ENCODE measurements around the gene DGKQ.
"Not testable (repeated sequence)": the region's sequence is repeated elsewhere in the genome, so short reads cannot be mapped to it uniquely, and the experiment has no call there.

DNA sequence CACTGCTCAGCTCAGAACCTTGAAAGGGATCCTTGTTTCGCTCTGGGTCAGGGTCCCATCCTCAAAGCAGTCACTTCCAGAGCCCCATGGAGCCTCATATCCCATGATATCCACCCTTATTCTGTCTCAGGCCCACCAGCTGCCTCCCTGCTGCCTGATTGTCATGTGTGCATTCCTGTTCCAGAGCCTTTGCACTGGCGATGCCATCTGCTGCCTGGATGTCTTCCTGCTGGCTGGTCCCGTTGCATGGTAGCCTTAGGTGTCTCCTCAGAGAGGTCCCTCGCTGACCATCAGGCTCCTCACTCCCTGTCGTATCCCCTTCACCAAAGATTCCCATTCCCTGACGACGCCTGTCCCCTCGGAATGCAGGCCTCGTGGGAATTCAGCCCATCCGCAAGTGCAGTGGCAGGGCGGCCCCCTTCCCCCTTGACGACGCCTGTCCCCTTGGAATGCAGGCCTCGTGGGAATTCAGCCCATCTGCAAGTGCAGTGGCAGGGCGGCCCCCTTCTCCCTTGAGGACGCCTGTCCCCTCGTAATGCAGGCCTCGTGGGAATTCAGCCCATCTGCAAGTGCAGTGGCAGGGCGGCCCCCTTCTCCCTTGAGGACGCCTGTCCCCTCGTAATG lies 26.0 kb upstream of the DGKQ start:
- TF ChIP-seq, protein P1, sequence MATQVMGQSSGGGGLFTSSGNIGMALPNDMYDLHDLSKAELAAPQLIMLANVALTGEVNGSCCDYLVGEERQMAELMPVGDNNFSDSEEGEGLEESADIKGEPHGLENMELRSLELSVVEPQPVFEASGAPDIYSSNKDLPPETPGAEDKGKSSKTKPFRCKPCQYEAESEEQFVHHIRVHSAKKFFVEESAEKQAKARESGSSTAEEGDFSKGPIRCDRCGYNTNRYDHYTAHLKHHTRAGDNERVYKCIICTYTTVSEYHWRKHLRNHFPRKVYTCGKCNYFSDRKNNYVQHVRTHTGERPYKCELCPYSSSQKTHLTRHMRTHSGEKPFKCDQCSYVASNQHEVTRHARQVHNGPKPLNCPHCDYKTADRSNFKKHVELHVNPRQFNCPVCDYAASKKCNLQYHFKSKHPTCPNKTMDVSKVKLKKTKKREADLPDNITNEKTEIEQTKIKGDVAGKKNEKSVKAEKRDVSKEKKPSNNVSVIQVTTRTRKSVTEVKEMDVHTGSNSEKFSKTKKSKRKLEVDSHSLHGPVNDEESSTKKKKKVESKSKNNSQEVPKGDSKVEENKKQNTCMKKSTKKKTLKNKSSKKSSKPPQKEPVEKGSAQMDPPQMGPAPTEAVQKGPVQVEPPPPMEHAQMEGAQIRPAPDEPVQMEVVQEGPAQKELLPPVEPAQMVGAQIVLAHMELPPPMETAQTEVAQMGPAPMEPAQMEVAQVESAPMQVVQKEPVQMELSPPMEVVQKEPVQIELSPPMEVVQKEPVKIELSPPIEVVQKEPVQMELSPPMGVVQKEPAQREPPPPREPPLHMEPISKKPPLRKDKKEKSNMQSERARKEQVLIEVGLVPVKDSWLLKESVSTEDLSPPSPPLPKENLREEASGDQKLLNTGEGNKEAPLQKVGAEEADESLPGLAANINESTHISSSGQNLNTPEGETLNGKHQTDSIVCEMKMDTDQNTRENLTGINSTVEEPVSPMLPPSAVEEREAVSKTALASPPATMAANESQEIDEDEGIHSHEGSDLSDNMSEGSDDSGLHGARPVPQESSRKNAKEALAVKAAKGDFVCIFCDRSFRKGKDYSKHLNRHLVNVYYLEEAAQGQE (IDR thresholded peaks at IDR 0.05; ENCODE audit: insufficient read depth in 1 of 2, low read depth in 2 of 2, low read length in 1 of 2), result not testable (repeated sequence)
- TF ChIP-seq, protein P2, sequence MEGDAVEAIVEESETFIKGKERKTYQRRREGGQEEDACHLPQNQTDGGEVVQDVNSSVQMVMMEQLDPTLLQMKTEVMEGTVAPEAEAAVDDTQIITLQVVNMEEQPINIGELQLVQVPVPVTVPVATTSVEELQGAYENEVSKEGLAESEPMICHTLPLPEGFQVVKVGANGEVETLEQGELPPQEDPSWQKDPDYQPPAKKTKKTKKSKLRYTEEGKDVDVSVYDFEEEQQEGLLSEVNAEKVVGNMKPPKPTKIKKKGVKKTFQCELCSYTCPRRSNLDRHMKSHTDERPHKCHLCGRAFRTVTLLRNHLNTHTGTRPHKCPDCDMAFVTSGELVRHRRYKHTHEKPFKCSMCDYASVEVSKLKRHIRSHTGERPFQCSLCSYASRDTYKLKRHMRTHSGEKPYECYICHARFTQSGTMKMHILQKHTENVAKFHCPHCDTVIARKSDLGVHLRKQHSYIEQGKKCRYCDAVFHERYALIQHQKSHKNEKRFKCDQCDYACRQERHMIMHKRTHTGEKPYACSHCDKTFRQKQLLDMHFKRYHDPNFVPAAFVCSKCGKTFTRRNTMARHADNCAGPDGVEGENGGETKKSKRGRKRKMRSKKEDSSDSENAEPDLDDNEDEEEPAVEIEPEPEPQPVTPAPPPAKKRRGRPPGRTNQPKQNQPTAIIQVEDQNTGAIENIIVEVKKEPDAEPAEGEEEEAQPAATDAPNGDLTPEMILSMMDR (IDR thresholded peaks at IDR 0.05), result not testable (repeated sequence)
- TF ChIP-seq POLR2AphosphoS5 (IDR thresholded peaks at IDR 0.05; ENCODE audit: low read depth, low read length), result not testable (repeated sequence)
